GM15510 (cell line): Measurements from ENCODE around the gene MOB3B.

Experiments
- POLR2A ChIP-seq: IDR thresholded peaks from 3 replicates; pipeline ENCODE4 v1.6.1; 2011; ENCODE audit warnings: borderline replicate concordance; ENCODE audit not compliant: insufficient read length; ENCODE audit errors: extremely low read depth

MOB3B gene

GRCh38 chr9:27282269-27282668 lies 247.3 kb downstream of the MOB3B start:
- no peak for TF ChIP-seq POLR2A

- TF ChIP-seq POLR2A: no peak
Observed at GRCh38 chr9:27280860-27281259, 248.8 kb downstream of the MOB3B start.

GRCh38 chr9:27280249-27280648 lies 249.4 kb downstream of the MOB3B start:
- no peak for TF ChIP-seq POLR2A

DNA sequence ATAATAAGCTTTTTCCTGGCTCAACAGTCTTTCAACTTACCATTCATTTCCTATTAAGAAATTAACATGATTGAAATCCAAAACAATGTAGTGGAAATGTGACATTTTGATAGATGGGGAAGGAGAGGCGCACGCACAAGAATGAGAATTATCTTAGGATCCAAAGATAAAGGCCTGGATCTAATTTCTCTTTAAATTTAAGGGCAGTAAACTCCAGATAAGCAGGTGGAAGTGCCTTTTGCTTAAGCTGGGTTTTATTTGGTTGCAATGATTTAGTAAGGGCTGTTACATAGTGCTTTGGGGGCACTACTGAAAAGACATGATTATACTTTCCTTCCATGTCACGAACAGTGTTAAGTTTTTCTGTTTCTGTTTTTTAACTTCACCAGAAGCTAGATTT lies 250.0 kb downstream of the MOB3B start:
- TF ChIP-seq POLR2A: no peak

GRCh38 chr9:27278374-27278773 lies 251.2 kb downstream of the MOB3B start:
- TF ChIP-seq POLR2A: no peak

DNA sequence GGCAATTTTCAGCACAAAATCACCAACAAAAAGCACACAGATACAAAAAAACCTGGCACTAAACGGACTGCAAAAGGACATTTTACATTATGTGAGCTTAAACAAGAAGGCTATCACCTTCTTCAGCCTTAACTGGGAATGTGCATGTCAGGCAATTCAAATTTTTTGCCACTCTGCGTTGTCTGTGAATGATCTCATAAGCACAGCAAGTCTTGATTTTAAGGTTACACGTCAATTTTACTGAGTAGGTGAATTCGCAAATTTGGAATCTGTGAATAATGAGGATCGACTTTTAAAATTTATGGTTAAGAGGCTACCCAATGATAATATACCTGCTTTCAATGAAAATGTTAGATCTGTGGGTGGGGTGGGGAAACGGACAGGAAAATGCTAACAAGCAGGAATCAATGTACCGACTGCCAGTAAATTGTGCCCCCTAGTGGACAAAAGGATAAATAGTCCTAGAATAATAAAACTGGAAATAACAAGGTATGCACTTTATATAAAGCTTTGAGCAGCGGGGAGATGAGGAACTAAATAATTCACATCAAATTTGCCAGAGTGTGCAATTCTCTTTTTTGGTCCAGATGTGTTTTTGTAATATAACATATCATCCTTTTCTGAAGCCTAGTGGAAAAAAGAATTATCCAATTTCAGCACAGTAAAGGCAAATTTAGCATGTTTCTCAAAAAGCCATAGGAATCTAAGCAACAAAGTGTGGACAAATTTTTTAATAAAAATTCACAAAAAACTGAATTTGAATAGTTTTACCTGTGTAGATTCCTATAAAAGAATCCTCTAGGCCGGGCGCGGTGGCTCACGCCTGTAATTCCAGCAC lies 253.2 kb downstream of the MOB3B start:
- no peak for TF ChIP-seq POLR2A
